NCI-H1930 (cell line): ENCODE data around the gene IL1F10.

Experiments used
- DNase-seq, 2 experiments: peaks; one replicate each; lab custom pipeline; 2025; lab: John Stamatoyannopoulos, UW

IL1F10 gene

DNA sequence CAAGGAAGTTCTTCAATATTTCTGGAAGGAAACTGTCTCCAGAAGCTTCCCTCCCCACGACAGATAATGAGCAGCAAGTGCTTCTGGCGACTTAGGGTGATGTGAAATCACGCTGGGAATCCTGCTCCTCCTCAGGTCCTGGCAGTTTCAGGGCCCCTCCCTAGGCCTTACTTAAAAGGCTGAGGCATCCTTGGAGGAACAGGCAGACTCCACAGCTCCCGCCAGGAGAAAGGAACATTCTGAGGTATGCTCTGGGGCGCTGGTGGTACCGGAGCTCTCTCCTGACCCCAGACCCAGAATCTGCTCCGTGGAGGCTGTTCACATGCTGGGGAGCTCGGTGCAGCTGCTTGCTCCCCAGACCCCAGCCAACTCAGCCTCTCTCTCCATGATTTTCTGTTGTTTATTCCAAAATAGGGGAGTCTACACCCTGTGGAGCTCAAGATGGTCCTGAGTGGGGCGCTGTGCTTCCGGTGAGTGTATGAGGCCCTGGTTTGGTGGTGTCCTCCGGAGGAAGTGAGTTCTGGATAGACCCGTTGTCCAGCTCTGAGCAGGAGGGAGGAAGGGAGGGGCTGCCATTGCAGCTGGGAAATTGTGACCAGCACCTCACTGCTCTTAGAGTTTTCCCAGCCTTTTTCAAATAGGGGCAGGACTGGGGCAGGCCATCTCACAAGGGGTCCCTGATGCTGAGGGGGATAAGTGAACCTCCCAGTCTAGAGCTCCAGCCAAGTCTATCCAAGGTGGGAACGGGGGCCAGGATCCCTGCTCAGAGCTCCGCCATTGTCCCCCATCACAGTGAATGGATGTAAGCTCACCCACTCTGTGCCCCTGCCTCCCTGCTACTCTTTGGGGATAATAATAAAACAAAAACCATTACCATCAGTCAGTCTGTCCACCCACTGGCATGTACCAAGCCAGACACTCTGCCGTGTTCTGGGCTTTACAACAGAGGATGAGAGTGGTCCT lies 8.5 kb upstream of the IL1F10 start, which contains the start of gene IL36RN:
Gene IL36RN (plus strand): TSS at position 201 of the 963 bp plus-strand sequence. CDS start 241 bp downstream, at position 442.
- DNase-seq: no peak

DNA sequence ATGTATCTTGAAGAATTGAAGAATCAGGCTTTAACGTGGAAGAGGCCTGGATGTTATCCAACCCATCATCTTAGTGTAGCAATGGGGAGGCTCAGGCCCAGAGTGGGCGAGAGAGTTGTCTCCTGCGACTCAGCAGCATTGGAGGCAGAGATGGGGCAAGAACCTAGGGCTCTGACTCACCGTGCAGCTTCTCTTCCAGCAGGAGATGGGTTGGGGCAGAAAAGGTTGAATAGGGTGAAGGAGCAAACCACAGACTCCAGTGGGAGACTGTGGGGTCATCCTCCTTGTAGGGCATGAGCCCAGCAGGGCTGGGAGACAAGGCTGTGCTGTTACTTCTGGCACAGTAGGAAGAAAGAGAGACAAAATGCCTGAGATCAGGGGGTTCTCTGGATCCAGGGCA lies 7.4 kb upstream of the IL1F10 start:
- no peak for DNase-seq

DNA sequence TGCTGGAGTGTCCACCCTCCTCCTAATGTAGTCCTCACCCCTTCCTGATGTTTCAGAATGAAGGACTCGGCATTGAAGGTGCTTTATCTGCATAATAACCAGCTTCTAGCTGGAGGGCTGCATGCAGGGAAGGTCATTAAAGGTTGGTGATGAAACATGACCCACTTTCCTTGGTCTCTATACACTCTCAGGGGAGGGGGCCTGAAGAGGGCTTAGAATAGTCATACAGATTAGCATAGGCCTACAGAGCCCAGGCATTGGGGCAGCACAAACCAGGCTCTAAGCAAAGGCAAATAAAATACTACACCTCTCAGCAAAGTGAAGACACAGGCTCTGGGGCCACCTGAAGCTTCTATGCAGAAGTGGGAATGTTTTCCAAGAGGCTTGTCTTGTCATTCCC lies 7.0 kb upstream of the IL1F10 start:
- no peak for DNase-seq

DNA sequence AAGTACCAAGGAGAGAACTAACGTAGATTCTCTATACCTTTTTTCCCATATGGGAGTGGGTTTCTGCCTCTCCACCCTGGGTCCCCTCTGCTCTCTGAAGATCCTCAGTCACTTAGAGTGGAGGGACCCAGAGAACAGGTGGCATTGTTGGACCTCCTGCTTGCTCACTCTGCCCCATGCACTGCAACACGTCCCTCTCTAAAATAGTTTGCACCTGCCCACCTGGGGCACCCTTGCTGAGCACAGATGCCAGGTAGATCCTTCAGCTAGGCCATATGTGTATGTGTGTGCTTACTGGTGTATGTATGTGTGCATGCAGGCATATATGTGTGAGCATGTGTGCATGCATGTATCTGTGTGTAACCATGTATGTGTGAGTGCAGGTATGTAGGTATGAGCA lies 6.5 kb upstream of the IL1F10 start:
- DNase-seq: no peak

DNA sequence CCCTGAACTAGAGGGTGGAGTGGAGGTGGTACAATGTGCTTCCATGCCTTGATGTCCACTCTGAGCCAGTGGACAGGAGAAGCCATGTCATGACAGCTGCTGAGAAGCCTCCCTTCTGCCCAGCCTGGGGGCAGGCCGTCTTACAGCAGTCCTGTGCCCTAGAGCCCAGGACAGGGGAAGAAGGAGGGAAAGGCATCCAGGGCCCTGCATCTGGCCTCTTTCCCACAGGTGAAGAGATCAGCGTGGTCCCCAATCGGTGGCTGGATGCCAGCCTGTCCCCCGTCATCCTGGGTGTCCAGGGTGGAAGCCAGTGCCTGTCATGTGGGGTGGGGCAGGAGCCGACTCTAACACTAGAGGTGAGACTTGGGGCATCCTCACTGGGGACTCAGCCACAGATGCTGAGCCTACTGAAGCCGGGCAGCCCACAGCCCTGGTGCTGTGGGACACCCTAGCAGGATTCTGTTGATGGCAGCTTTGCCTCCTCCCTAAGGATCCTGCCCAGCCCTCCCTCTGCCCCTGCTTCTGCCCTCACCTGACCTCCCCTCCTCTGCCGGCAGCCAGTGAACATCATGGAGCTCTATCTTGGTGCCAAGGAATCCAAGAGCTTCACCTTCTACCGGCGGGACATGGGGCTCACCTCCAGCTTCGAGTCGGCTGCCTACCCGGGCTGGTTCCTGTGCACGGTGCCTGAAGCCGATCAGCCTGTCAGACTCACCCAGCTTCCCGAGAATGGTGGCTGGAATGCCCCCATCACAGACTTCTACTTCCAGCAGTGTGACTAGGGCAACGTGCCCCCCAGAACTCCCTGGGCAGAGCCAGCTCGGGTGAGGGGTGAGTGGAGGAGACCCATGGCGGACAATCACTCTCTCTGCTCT lies 5.6 kb upstream of the IL1F10 start:
- no peak for DNase-seq

DNA sequence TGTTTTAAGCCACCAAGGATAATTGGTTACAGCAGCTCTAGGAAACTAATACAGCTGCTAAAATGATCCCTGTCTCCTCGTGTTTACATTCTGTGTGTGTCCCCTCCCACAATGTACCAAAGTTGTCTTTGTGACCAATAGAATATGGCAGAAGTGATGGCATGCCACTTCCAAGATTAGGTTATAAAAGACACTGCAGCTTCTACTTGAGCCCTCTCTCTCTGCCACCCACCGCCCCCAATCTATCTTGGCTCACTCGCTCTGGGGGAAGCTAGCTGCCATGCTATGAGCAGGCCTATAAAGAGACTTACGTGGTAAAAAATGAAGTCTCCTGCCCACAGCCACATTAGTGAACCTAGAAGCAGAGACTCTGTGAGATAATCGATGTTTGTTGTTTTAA lies 3.5 kb upstream of the IL1F10 start:
- no peak for DNase-seq

DNA sequence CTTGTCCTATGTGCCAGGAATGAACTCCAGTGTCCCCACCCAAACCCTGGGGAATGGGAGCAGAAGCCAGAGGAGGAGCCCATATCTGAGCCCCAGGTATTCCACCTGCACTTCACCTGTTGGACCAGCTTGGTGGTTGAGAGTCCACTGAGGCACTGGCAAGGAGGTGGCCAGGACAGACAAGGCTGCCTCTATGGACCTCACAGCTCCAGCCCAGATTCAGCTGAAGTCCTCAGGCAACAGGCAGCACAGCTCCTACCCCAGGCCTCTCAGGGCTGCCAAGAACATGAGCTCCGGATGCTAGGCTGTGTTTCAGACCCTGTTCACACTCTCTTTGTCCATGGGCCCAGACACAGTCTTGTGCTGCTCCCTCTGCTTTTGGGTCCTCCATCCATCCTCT lies 2.9 kb upstream of the IL1F10 start:
- no peak for DNase-seq

DNA sequence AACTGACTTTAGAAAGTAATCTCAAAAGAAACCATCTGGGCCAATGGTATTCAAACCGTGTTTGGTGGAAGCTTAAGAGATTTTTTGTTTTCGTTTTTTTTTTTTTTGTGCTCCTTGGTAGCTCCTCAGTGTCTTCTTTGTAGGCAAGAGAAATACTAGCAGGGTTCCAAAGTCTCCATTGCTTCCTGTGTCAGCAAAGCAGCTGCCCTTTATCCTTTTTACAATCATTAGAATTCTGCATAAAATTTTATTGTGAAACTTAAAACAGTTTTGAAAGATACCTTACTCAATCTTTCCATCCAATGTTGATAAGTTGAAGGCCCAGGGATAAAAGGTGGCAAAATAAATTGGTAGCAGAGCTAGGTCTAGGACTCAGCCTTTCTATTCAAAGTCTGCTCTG lies 479 bp downstream of the IL1F10 start:
- no peak for DNase-seq

DNA sequence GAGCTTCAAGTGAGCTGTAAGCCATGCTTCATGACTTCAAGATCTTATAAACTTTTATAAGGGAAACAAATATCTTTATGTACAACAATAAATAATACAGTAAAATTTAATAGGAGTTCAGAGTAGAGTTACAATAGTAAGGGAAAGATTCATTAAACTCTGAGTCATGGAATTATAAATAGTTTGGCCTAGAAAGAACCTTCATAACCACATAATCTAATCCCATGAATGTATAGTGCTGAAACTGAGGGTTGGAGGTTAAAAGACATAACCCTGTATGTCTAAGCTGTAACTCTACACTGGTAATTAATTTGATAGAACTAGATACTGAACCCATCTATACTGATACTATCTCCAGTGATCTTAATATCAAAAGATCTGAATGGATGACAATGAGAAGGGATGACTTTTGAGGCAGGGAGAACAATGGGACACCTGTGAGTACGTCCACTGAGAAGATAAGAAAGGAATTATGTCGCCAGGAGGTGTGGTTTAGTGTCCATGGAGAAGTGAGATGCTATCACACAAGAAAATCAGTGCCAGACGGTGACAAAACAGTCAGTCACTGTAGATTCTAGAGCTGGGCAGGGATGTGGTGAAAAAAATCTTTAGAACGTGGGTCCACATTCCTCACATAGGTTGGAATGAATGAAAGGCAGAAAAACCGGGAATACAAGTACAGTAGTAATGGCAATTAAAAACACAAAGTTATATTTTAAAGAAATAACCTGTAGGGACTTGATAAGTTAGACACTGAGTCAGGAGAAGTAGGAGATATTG lies 1.1 kb downstream of the IL1F10 start:
- DNase-seq: no peak

DNA sequence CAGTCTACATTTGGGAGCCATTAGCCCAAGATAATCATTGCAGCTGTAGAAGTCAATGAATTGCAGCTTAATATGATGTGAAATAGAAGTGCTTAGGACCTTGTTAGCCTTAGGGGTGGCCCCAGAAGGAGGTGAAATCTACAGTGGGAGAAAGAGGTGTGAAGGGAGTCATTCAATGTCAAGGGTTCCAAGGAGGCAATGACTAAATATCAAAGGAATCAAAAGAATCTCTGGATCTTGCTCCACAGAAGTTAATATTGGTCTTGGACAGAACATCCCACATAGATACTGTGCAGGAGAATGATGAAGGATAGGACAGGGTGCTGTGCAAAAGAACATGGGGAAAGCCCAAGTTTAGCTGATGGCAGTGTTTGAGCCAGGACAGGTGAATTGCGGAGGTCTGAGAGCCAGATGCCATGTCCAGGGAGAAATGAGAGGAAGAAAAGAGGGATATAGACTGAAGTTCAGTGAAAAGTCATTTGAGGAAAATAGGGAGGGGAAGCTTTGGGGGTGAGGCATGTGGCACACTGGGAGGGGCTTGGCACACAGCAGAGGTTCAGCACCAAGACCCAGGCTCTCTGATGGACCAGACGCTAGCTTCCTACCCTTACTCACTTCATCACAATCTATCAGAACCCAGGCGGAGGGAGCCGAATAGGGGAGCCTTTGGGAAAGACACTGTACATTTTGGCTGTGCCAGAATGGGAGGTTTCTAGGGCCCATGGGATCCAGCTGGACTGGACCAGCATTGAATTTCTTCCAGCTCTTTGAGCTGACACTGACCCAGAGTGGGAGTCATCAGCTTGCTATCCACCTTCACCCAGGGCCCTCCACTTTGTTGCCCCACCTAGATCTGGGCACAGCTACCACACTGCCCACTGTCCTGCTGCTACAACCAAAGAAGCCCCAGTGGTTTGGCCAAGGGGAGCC lies 2.2 kb downstream of the IL1F10 start:
- no peak for DNase-seq

DNA sequence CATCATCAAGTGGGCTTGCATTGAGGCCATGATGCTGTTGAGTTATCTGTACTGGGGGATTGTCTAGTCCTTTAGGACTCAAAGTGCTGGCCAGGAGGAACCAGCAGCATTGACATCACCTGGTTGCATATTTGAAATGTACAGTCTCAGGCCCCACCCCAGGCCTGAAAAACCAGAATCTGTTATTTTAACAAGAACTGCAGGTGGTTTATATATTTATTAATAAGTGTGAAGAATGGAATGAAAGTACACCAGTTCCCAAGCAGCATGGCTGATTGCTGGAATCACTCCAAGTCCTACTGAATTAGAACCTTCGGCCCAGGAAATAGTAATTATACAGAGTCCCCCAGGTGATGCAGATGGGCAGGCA lies 2.8 kb downstream of the IL1F10 start:
- DNase-seq: no peak

DNA sequence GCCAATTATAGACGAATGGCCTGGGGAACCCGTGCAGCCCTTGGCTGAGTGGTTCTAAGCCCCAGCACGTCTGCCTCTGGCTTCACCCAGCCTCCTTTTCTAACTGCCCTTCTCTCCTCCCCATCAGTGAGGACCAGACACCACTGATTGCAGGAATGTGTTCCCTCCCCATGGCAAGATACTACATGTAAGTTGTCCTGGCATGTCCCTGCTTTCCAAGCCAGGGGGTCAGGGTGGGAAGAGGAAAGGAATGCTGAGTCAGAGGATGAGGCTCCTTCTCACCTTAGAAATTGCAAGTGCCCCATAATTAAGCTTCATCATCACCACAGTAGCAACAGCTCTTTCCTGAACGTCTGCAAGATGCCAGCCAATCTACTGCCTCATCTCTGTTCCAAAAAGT lies 4.8 kb downstream of the IL1F10 start:
- no peak for DNase-seq

DNA sequence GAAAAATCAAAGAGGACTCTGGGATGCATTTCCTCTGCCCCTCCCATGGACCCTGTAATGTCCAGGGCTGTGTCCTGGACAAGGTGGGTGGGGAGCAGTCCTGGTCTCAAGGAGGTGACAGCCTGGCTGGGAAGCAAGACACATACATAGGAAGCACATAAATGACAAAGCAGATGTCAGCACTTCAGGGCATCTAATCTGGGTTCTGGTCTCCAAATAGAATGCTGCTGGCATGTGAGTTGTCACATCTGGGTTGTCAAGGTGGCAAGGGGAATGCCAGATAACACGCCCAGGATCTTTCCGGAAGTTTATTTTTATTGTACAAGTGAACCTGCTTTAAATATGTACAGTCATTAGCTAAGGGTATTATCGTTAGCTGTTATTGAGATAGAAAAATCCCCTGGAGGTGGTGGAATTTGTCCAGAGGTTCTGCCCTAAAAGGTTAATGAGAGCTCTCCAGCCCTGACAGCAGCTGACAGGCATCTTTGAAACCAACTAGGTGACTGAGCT lies 5.6 kb downstream of the IL1F10 start:
- no peak for DNase-seq

DNA sequence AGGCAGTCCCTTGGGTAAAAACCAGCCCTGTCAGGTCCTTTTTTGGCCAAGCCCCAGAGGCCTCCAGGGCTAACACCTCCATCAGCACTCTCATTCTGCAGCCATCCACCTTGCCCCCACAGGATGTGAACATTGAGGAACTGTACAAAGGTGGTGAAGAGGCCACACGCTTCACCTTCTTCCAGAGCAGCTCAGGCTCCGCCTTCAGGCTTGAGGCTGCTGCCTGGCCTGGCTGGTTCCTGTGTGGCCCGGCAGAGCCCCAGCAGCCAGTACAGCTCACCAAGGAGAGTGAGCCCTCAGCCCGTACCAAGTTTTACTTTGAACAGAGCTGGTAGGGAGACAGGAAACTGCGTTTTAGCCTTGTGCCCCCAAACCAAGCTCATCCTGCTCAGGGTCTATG lies 7.3 kb downstream of the IL1F10 start:
- DNase-seq: no peak

DNA sequence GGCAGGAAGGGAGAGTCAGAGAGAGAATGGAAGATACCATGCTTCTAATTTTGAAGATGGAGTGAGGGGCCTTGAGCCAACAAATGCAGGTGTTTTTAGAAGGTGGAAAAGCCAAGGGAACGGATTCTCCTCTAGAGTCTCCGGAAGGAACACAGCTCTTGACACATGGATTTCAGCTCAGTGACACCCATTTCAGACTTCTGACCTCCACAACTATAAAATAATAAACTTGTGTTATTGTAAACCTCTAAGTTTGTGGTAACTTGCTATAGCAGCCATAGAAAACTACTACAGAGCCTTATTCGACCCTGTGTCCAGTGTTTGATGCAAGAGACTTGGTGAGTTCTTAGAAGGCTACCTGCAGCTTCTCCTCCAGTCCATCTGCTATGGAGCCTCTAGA lies 7.8 kb downstream of the IL1F10 start:
- no peak for DNase-seq

DNA sequence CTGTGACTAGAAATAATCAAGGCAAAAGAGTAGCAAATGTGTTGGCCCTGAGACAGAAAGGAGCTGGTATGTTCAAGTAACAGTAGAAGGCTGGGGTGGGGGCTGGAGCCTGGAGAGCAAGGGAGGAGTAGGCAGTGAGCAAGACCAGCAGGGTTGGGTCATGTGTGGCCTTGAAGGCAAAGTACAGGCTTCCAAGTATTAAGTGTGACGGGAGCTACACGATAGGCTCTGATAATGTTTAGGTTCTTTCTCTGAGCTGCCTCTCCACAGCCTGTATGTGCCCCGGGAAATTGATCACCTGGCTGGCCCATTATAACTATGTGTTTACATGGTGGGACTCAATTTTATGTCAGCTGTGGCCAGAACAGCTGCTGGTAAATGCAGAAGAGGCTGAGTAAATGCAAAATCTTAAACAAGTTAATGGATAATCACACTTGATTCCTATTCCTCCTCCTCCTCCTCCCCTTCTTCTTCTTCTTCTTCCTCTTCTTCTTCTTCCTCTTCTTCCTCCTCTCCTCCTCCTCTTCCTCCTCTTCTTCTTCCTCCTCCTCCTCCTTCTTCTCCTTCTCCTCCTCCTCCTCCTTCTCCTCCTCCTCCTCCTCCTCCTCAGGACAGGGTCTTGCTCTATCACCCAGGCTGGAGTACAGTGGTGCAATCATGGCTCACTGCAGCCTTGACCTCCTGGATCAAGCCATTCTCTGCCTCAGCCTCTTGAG lies 9.3 kb downstream of the IL1F10 start:
- no peak for DNase-seq

DNA sequence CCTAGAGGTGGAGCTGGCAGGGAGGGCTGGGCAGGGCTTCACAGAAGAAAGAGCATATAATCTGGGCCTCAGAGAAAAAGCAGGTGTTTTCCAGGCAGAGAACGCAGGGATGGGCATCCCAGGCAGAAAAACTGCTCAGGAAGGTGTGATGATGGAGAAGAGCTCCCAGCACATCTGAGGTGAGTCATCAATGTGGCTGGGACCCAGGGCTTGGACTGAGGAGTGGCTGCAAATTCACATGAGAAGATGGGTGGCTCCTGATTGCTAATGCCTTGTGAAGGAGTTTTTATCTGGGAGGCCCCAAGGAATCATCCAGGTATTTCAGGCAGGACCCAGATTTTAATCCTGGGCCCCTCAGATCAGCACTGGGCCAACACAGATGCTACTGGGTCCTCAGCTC lies 10.2 kb downstream of the IL1F10 start:
- no peak for DNase-seq

DNA sequence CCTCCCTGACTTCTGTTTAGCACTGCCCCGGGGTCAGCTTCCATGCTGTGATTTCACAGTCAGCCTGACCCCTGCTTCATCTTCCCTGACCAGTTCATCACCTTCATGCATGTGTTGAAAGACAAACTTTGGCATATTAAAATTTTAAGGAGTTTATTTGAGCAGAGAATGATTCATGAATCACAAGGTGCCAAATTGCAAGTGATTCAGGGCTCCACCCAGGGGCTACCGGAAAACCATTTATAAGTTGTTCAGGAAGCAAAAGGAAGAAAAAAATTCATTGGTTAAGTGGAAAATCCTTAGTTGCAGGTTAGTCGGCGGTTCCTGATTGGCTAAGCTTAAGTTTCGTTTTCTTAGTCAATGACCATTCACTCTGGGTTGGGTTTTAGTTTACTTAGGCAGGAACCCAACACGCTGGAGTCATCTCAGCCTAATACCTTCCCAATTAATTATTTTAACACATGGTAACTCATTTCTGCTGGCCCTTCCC lies 10.6 kb downstream of the IL1F10 start:
- DNase-seq: no peak

DNA sequence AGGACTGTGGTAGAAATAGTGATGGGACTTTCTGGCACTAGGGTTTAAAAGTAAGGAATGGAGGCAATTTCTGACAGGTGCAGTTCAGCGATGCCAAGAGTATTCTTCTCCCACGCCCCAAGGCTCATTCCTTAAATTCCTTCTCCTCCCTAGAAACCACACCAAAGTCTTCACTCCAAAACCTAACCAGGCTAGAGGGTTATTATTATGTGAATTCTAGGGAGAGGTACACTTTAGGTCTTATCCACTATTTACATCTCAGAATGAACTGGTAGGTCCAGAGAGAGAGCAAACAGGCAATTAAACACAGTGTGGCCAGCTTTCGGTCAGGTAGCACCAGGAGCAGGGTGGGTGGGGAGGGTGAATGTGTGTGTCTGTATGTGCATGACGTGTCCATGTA lies 11.4 kb downstream of the IL1F10 start:
- no peak for DNase-seq

DNA sequence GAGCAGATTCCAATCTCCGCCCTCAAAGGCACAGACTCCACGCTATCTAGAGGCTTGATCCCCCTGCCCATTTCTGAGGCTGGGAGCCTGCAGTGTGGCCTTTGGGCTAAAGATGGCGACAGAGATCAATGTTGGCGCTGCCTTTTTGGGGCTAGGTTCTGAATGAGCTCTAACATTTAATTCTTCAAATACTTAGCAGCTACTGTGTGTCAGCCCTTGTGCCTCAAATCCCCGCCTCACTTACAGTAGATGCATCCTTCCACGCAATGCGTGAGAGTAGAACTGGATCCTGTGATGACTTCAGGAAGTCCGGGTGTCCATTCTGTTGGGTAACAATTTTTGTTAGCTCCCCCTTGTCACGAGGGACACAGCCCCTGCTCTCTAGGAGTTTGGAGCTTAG lies 12.4 kb downstream of the IL1F10 start:
- DNase-seq: peak; percentile 1 to 38
